Measurements from ENCODE around the gene SRGAP2C. TPM values are rescaled to one million over a fixed set of nuclear protein-coding genes. Genes with fewer than 3 reads are reported as not detected.
"Not testable (repeated sequence)": the region's sequence is repeated elsewhere in the genome, so short reads cannot be mapped to it uniquely, and the experiment has no call there.

The SRGAP2C gene
- total RNA-seq, 1 donor from 2014 or later: 32.7 TPM

DNA sequence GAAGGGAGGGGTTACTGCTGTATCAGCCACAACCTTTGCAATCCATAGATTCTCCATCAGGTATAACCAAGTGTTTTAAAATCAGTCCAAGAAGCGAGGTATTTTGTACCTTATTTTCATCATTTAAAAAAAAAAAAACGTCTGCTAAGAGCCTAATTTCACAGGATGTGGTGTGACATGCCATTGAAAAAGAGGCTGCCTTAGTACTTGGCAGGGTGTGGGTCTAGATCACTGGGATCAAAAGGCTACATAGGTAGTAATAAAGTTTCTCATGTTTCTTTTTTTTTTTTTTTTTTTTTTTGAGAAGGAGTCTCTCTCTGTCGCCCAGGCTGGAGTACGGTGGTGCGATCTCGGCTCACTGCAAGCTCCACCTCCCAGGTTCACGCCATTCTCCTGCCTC lies 192.2 kb downstream of the SRGAP2C start:
- DNase-seq (ENCODE audit: low spot score): not testable (repeated sequence)

DNA sequence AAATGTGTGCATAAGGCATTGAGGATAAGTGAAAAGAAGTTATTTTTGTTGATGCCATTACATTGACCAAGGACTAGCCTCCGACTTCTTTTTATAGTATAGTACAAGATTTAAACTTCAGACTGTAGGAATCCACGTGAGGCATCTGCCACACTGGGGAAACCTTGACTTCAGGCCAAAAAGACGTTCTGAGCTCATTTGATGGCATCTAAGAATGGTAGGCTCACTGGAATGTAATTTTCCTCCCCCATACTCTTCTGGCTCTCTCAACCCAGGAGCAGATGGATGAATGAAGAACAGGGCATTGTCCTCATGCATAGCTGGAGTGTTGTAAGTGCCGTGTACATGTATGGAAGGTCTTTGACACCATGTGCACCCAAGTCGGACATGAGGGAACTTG lies 194.0 kb downstream of the SRGAP2C start:
- not testable (repeated sequence) for DNase-seq (ENCODE audit: low spot score)

- not testable (repeated sequence) for DNase-seq (ENCODE audit: low spot score)
Measured at GRCh38 chr1:121384754-121385153, 200.0 kb downstream of the SRGAP2C start.

- not testable (repeated sequence) for DNase-seq (ENCODE audit: low spot score)
Measured at GRCh38 chr1:121385162-121385561, 200.4 kb downstream of the SRGAP2C start.

- DNase-seq (ENCODE audit: low spot score): not testable (repeated sequence)
Measured at GRCh38 chr1:121385563-121386288, 201.0 kb downstream of the SRGAP2C start.

DNA sequence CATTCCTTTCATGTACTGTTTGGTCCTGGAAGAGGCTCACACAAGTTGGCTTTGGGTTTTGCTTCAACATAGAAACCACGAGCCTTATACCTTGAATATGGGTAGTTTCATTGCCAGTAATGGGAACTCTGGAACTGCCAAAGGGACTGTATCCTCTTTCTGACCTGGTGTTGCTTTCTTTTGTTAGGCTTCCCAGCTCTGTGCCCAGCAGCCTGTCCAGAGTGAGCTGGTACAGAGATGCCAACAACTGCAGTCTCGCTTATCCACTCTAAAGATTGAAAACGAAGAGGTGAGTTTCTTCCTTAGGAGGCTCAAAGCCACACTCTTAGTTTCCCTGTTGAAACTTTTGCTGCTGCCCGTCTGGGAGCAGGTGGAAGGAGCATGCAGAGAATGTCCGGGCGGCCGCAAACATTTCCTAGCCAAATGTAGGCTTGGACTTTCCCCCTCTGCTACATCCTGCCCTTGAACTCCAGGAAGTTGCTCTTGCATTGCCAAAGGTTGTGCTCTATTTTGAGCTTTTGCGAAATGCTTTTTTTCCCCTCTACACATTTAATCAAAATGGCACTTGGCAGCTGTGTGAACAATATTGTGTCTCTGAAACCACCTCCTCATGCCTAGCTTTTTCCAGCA lies 201.7 kb downstream of the SRGAP2C start:
- DNase-seq (ENCODE audit: low spot score): not testable (repeated sequence)

- not testable (repeated sequence) for DNase-seq (ENCODE audit: low spot score)
Measured at GRCh38 chr1:121389895-121390560, 205.3 kb downstream of the SRGAP2C start.

DNA sequence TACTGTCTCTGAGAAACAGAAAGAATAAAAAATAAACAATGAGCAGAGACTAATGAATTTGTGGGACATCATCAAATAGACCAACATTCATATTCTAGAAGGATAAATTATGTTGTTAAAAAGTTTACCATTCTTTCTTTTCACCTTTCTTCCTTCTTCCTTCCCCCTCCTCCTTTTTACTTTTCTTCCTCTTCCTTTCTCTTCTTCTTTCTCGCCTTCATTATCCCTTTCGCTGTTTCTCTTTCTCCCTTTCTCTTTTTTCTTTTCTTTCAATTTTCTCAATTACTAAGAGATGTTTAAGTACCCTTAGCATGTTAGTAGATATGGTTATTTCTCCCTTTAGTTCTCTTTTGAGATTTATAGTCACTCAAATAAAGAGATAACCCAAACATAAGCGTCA lies 207.4 kb downstream of the SRGAP2C start:
- DNase-seq (ENCODE audit: low spot score): not testable (repeated sequence)

- not testable (repeated sequence) for DNase-seq (ENCODE audit: low spot score)
Measured at GRCh38 chr1:121395718-121396201, 211.0 kb downstream of the SRGAP2C start.

DNA sequence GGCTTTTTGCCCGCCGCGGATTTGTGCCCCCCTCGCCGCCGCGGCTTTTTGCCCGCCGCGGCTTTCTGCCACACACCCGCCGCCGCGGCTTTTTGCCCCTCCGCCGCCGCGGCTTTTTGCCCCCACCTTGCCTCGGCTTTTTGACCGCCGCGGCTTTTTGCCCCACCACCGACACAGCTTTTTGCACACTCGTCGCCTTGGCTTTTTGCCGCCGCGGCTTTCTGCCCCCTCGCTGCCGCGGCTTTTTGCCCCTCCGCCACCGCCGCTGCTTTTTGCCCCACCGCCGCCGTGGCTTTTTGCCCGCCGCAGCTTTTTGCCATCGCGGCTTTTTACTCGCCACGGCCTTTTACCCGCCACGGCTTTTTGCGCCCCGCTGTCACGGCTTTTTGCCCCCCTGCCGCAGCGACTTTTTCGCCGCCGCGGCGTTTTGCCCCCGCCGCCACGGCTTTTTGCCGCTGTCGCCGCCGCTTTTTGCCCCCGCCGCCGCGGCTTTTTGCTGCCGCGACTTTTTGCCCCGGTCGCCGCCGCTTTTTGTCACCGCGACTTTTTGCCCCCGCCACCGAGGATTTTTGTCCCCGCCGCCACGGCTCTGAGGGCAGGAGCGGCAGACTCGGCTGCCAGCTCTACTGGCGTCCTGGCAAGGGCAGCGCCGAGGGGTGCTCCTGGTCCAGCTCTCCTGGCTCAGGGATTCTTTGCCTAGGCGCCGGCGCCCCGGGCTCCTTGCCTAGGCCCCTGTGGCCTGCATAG lies 211.7 kb downstream of the SRGAP2C start:
- DNase-seq (ENCODE audit: low spot score): not testable (repeated sequence)

DNA sequence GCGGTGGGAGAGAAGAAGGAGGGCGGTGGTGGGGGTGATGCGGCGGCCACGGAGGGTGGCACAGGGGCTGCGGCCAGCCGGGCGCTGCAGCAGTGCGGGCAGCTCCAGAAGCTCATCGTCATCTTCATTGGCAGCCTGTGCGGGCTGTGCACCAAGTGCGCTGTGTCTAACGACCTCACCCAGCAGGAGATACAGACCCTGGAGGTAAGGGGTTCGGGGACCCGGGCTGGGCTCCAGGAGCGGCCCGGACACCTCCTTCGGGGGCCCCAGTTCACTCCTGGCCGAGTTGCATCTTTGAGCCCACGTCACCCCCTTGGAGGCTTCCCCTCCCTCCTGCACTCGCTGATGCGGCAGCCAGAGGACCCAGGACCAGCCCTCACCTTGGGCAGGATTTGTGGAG lies 212.3 kb downstream of the SRGAP2C start:
- DNase-seq (ENCODE audit: low spot score): not testable (repeated sequence)

GRCh38 chr1:121399193-121399592 lies 214.4 kb downstream of the SRGAP2C start:
- DNase-seq (ENCODE audit: low spot score): not testable (repeated sequence)

GRCh38 chr1:121400108-121400507 lies 215.3 kb downstream of the SRGAP2C start:
- DNase-seq (ENCODE audit: low spot score): not testable (repeated sequence)

GRCh38 chr1:121400541-121401310 lies 216.0 kb downstream of the SRGAP2C start:
- not testable (repeated sequence) for DNase-seq (ENCODE audit: low spot score)

- DNase-seq (ENCODE audit: low spot score): not testable (repeated sequence)
Measured at GRCh38 chr1:121401375-121401955, 216.7 kb downstream of the SRGAP2C start.

- not testable (repeated sequence) for DNase-seq (ENCODE audit: low spot score)
Measured at GRCh38 chr1:121403254-121403653, 218.5 kb downstream of the SRGAP2C start.

GRCh38 chr1:121408354-121408753 lies 223.6 kb downstream of the SRGAP2C start:
- DNase-seq (ENCODE audit: low spot score): no peak

- DNase-seq (ENCODE audit: low spot score): no peak
Measured at GRCh38 chr1:121413821-121414220, 229.0 kb downstream of the SRGAP2C start.

DNA sequence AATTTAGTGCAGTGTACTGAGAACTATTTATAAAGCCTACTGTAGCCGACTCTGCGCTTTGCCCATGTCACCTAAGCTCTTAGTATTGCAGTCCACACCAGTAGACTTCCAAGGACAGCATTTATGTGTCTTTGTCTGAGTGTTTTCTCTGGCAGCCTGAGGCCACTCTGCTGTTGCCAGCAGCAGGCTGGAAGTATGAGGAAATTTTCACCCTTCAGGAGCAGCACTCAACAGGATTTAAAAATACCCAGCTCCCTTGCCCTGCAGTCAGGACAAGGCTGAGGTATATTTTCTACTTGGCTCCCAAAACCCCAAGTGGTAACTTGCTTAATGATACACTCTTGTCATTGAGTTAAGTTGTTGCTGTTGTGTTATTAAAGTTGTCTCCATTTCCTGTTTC lies 230.1 kb downstream of the SRGAP2C start:
- no peak for DNase-seq (ENCODE audit: low spot score)

GRCh38 chr1:121417325-121417923 lies 232.6 kb downstream of the SRGAP2C start:
- no peak for DNase-seq (ENCODE audit: low spot score)
